HEK293 (cell line): ENCODE results near the gene GPR162.

Source experiments
- ATF2 ChIP-seq: fragments of 450-650 bp; formaldehyde crosslinking; IDR thresholded peaks from 2 replicates; pipeline ENCODE4 v1.5.1; 2016; ENCODE audit warnings: missing biosample characterization, missing genetic modification characterization, low read depth
- GLI4 ChIP-seq: fragments of 450-650 bp; formaldehyde crosslinking; IDR thresholded peaks from 2 replicates; pipeline ENCODE4 v1.5.1; 2016; ENCODE audit warnings: missing biosample characterization, missing genetic modification characterization
- HOXC10 ChIP-seq: sonication (generic); formaldehyde crosslinking; IDR thresholded peaks from 2 replicates; pipeline ENCODE4 v1.8.1; 2023; ENCODE audit warnings: mild to moderate bottlenecking, missing genetic modification reagents
- IKZF3 ChIP-seq: fragments of 450-650 bp; IDR thresholded peaks from 2 replicates; pipeline ENCODE4 v1.5.0; 2018; ENCODE audit warnings: missing biosample characterization, mild to moderate bottlenecking, missing genetic modification characterization, moderate library complexity
- KLF17 ChIP-seq: fragments of 450-650 bp; formaldehyde crosslinking; IDR thresholded peaks from 2 replicates; pipeline ENCODE4 v1.5.1; 2016; ENCODE audit warnings: missing biosample characterization, missing genetic modification characterization
- PRDM1 ChIP-seq: fragments of 450-650 bp; formaldehyde crosslinking; IDR thresholded peaks from 2 replicates; pipeline ENCODE4; 2016; ENCODE audit warnings: missing biosample characterization, missing genetic modification characterization
- PRDM10 ChIP-seq: fragments of 450-650 bp; formaldehyde crosslinking; IDR thresholded peaks from 2 replicates; pipeline ENCODE4 v1.5.1; 2016; ENCODE audit warnings: missing biosample characterization, missing genetic modification characterization
- SP2 ChIP-seq: fragments of 450-650 bp; formaldehyde crosslinking; IDR thresholded peaks from 2 replicates; pipeline ENCODE4 v1.5.1; 2016; ENCODE audit warnings: missing biosample characterization, missing genetic modification characterization
- SP3 ChIP-seq: fragments of 450-650 bp; formaldehyde crosslinking; IDR thresholded peaks from 2 replicates; pipeline ENCODE4 v1.5.1; 2016; ENCODE audit warnings: missing biosample characterization, missing genetic modification characterization
- ZBTB17 ChIP-seq: fragments of 450-650 bp; formaldehyde crosslinking; IDR thresholded peaks from 2 replicates; pipeline ENCODE4 v1.5.1; 2016; ENCODE audit warnings: missing biosample characterization, missing genetic modification characterization
- ZBTB21 ChIP-seq: fragments of 450-650 bp; formaldehyde crosslinking; IDR thresholded peaks from 2 replicates; pipeline ENCODE4 v1.5.1; 2017; ENCODE audit warnings: missing biosample characterization, missing genetic modification characterization
- ZFHX2 ChIP-seq: fragments of 450-650 bp; formaldehyde crosslinking; conservative IDR thresholded peaks from 2 replicates; pipeline ENCODE4 v1.5.1; 2016; ENCODE audit warnings: missing biosample characterization, missing genetic modification characterization
- ZFP3 ChIP-seq: fragments of 450-650 bp; formaldehyde crosslinking; IDR thresholded peaks from 2 replicates; pipeline ENCODE4 v1.5.1; 2016; ENCODE audit warnings: low read depth, missing biosample characterization, missing genetic modification characterization
- ZNF112 ChIP-seq: fragments of 450-650 bp; formaldehyde crosslinking; IDR thresholded peaks from 2 replicates; pipeline ENCODE4 v1.5.0; 2017; ENCODE audit warnings: missing biosample characterization, missing genetic modification characterization
- ZNF132 ChIP-seq: fragments of 450-650 bp; formaldehyde crosslinking; IDR thresholded peaks from 2 replicates; pipeline ENCODE4 v1.5.1; 2017; ENCODE audit warnings: missing biosample characterization, missing genetic modification characterization, borderline replicate concordance
- ZNF146 ChIP-seq: fragments of 450-650 bp; formaldehyde crosslinking; IDR thresholded peaks from 2 replicates; pipeline ENCODE4 v1.5.1; 2016; ENCODE audit warnings: missing biosample characterization, missing genetic modification characterization
- ZNF19 ChIP-seq: fragments of 450-650 bp; formaldehyde crosslinking; IDR thresholded peaks from 2 replicates; pipeline ENCODE4; 2016; ENCODE audit warnings: missing biosample characterization, missing genetic modification characterization, low read depth
- ZNF292 ChIP-seq: fragments of 450-650 bp; formaldehyde crosslinking; IDR thresholded peaks from 2 replicates; pipeline ENCODE4 v1.5.1; 2016; ENCODE audit warnings: low read depth, missing biosample characterization, missing genetic modification characterization, borderline replicate concordance
- ZNF354C ChIP-seq: fragments of 450-650 bp; formaldehyde crosslinking; IDR thresholded peaks from 2 replicates; pipeline ENCODE4 v1.5.1; 2016; ENCODE audit warnings: missing biosample characterization, missing genetic modification characterization, low read depth, borderline replicate concordance
- ZNF391 ChIP-seq: fragments of 450-650 bp; formaldehyde crosslinking; IDR thresholded peaks from 2 replicates; pipeline ENCODE4 v1.5.1; 2016; ENCODE audit warnings: low read depth, missing biosample characterization, missing genetic modification characterization, borderline replicate concordance
- ZNF404 ChIP-seq: fragments of 450-650 bp; formaldehyde crosslinking; IDR thresholded peaks from 2 replicates; pipeline ENCODE4 v1.5.1; 2017; ENCODE audit warnings: missing biosample characterization, missing genetic modification characterization
- ZNF423 ChIP-seq: fragments of 450-650 bp; formaldehyde crosslinking; IDR thresholded peaks from 2 replicates; pipeline ENCODE4 v1.5.1; 2016; ENCODE audit warnings: missing biosample characterization, missing genetic modification characterization
- ZNF426 ChIP-seq: fragments of 450-650 bp; formaldehyde crosslinking; IDR thresholded peaks from 2 replicates; pipeline ENCODE4 v1.5.1; 2017; ENCODE audit warnings: missing biosample characterization, missing genetic modification characterization, mild to moderate bottlenecking, inconsistent platforms, moderate library complexity
- ZNF549 ChIP-seq: fragments of 450-650 bp; IDR thresholded peaks from 2 replicates; pipeline ENCODE4 v1.5.1; 2018; ENCODE audit warnings: missing biosample characterization, missing genetic modification characterization, mild to moderate bottlenecking, inconsistent platforms, moderate library complexity
- ZNF558 ChIP-seq: fragments of 450-650 bp; formaldehyde crosslinking; IDR thresholded peaks from 2 replicates; pipeline ENCODE4 v1.5.1; 2016; ENCODE audit warnings: missing biosample characterization, missing genetic modification characterization
- ZNF626 ChIP-seq: fragments of 450-650 bp; sonication (Bioruptor Pico); formaldehyde crosslinking; IDR thresholded peaks from 2 replicates; pipeline ENCODE4 v1.5.1; 2018; ENCODE audit warnings: missing biosample characterization, missing genetic modification characterization, inconsistent platforms
- ZNF654 ChIP-seq: fragments of 450-650 bp; formaldehyde crosslinking; IDR thresholded peaks from 2 replicates; pipeline ENCODE4 v1.5.1; 2016; ENCODE audit warnings: low read depth, missing biosample characterization, missing genetic modification characterization
- ZNF664 ChIP-seq: fragments of 450-650 bp; formaldehyde crosslinking; IDR thresholded peaks from 2 replicates; pipeline ENCODE4 v1.5.1; 2016; ENCODE audit warnings: missing biosample characterization, missing genetic modification characterization
- ZNF670 ChIP-seq: fragments of 450-650 bp; formaldehyde crosslinking; IDR thresholded peaks from 2 replicates; pipeline ENCODE4 v1.5.1; 2016; ENCODE audit warnings: missing biosample characterization, missing genetic modification characterization, low read depth
- ZNF677 ChIP-seq: fragments of 450-650 bp; IDR thresholded peaks from 2 replicates; pipeline ENCODE4 v1.5.0; 2018; ENCODE audit warnings: missing biosample characterization, mild to moderate bottlenecking, missing genetic modification characterization, moderate library complexity
- ZNF692 ChIP-seq: fragments of 450-650 bp; formaldehyde crosslinking; IDR thresholded peaks from 2 replicates; pipeline ENCODE4 v1.5.1; 2016; ENCODE audit warnings: missing biosample characterization, missing genetic modification characterization
- ZNF785 ChIP-seq: fragments of 450-650 bp; formaldehyde crosslinking; IDR thresholded peaks from 2 replicates; pipeline ENCODE4 v1.5.1; 2016; ENCODE audit warnings: missing biosample characterization, missing genetic modification characterization
- ZSCAN30 ChIP-seq: fragments of 450-650 bp; IDR thresholded peaks from 2 replicates; pipeline ENCODE4 v1.5.1; 2018; ENCODE audit warnings: missing biosample characterization, mild to moderate bottlenecking, missing genetic modification characterization, moderate library complexity
- ZXDB ChIP-seq: fragments of 450-650 bp; formaldehyde crosslinking; IDR thresholded peaks from 2 replicates; pipeline ENCODE4 v1.5.1; 2016; ENCODE audit warnings: missing biosample characterization, missing genetic modification characterization

The GPR162 gene

GRCh38 chr12:6873094-6874014 is 51.7 kb downstream of the GPR162 start, which contains the start of gene SPSB2 (continued):
- TF ChIP-seq ZNF677 (tag by site-specific recombination) (no peak), ZNF391 (tag by site-specific recombination) (no peak), GLI4 (tag by site-specific recombination) (peak; percentile 62), ZNF423 (tag by site-specific recombination) (no peak), ZNF549 (tag by site-specific recombination) (no peak), ZNF670 (no peak), ZXDB (peak; percentile 70; the same call in 1 of the 2 replicates), SP2 (tag by site-specific recombination) (peak; percentile 92), ZNF19 (tag by site-specific recombination) (no peak), ZNF626 (tag by site-specific recombination) (no peak), PRDM10 (tag by site-specific recombination) (peak; percentile 85), ZNF146 (no peak), ATF2 (no peak), ZNF664 (no peak), ZNF292 (tag by site-specific recombination) (no peak), KLF17 (tag by site-specific recombination) (0 out of 2 replicates have a peak, but pooled peaks have one; percentile 61), SP3 (tag by site-specific recombination) (peak; percentile 98), ZNF785 (no peak), ZNF132 (tag by site-specific recombination) (no peak), ZNF692 (peak; percentile 60), ZSCAN30 (tag by site-specific recombination) (0 out of 2 replicates have a peak, but pooled peaks have one; percentile 13), ZNF112 (tag by site-specific recombination) (no peak), ZNF404 (tag by site-specific recombination) (no peak), IKZF3 (no peak), ZBTB17 (tag by site-specific recombination) (peak; percentile 92), ZNF558 (tag by site-specific recombination) (no peak), ZFP3 (no peak), ZNF354C (no peak), ZNF654 (no peak), HOXC10 (CRISPR knock-in tag) (no peak), ZFHX2 (tag by site-specific recombination) (peak; percentile 80), PRDM1 (tag by site-specific recombination) (no peak), ZNF426 (tag by site-specific recombination) (no peak), ZBTB21 (tag by site-specific recombination) (no peak)
